HepG2 (cell line): ENCODE measurements around the gene HSF2BP. TPM values are rescaled to one million over a fixed set of nuclear protein-coding genes. Genes with fewer than 3 reads are reported as not detected.
A peak's percentile ranks its signal among the peaks of the same experiment; 100 is the strongest.

ENCODE experiments used
- CREBL2 ChIP-seq: sonication (generic); formaldehyde crosslinking; IDR thresholded peaks from 2 replicates; pipeline ENCODE4 v1.8.1; 2023; ENCODE audit warnings: missing genetic modification reagents, mild to moderate bottlenecking, borderline replicate concordance
- GLMP ChIP-seq: sonication (generic); formaldehyde crosslinking; IDR thresholded peaks from 2 replicates; pipeline ENCODE4 v1.9.0; 2021; ENCODE audit warnings: missing genetic modification reagents, mild to moderate bottlenecking, borderline replicate concordance
- NR3C1 ChIP-seq: sonication (generic); formaldehyde crosslinking; IDR thresholded peaks from 2 replicates; pipeline ENCODE4 v1.4.0; 2020; ENCODE audit warnings: missing genetic modification reagents
- PRDM15 ChIP-seq: sonication (generic); formaldehyde crosslinking; IDR thresholded peaks from 2 replicates; pipeline ENCODE4 v1.4.0; 2020; ENCODE audit warnings: missing genetic modification reagents
- RARG ChIP-seq: sonication (generic); formaldehyde crosslinking; IDR thresholded peaks from 2 replicates; pipeline ENCODE4 v1.4.0; 2020; ENCODE audit warnings: low read depth, mild to moderate bottlenecking, missing genetic modification reagents
- SPEN ChIP-seq: sonication (generic); formaldehyde crosslinking; IDR thresholded peaks from 2 replicates; pipeline ENCODE4 v1.5.1; 2020; ENCODE audit warnings: low read depth, mild to moderate bottlenecking, missing genetic modification reagents
- TBX3 ChIP-seq: fragments of 450-650 bp; IDR thresholded peaks from 2 replicates; pipeline ENCODE4 v1.6.1; 2017; ENCODE audit warnings: antibody characterized with exemption, mild to moderate bottlenecking, inconsistent platforms, borderline replicate concordance
- TCF7L2 ChIP-seq: IDR thresholded peaks from 2 replicates; pipeline ENCODE4 v1.6.1; 2011; ENCODE audit warnings: mild to moderate bottlenecking, low read depth, low read length, moderate library complexity
- TOE1 ChIP-seq: sonication (generic); formaldehyde crosslinking; IDR thresholded peaks from 2 replicates; pipeline ENCODE4 v1.4.0; 2020; ENCODE audit warnings: mild to moderate bottlenecking, missing genetic modification reagents
- U2AF1 ChIP-seq: fragments of 200-400 bp; formaldehyde crosslinking; optimal IDR thresholded peaks from 2 replicates; pipeline ENCODE3; 2017; ENCODE audit warnings: mild to moderate bottlenecking, low read depth, low read length
- ZBTB8A ChIP-seq: sonication (generic); formaldehyde crosslinking; IDR thresholded peaks from 2 replicates; pipeline ENCODE4 v1.4.0; 2020; ENCODE audit warnings: mild to moderate bottlenecking, low read depth, missing genetic modification reagents, borderline replicate concordance
- ZNF577 ChIP-seq: sonication (generic); formaldehyde crosslinking; IDR thresholded peaks from 2 replicates; pipeline ENCODE4 v1.4.0; 2020; ENCODE audit warnings: mild to moderate bottlenecking, low read depth, missing genetic modification reagents, borderline replicate concordance
- ZSCAN22 ChIP-seq: sonication (generic); formaldehyde crosslinking; IDR thresholded peaks from 2 replicates; pipeline ENCODE4 v1.4.0; 2020; ENCODE audit warnings: mild to moderate bottlenecking, missing genetic modification reagents
- polyA plus RNA-seq, 8 experiments: library from polyadenylated mRNA; depleted of rRNA in 3 of 8; stranded (reverse) in 7 of 8; unstranded in 1 of 8; fragments of >200 nt; fragmentation: Illumina TruSeq in 4 of 8; extraction: Trizol in 4 of 8; gene quantifications; 2 replicates each; pipeline versions ENCODE4 v1.2.1 to v1.2.3, GENCODE V29; 2011 to 2016; ENCODE audit warnings: low read depth in 4 of 8, missing spikeins in 1 of 8, mixed read lengths in 1 of 8; ENCODE audit not compliant: insufficient read depth in 1 of 8
- total RNA-seq, 5 experiments: library from RNA; depleted of rRNA; stranded (reverse); fragments of >200 nt; fragmentation: Illumina TruSeq; extraction: Trizol; gene quantifications; 2 replicates each; pipeline ENCODE4 v1.2.3, GENCODE V29; 2016; ENCODE audit warnings: low read depth in 1 of 5
- TF ChIP-seq, protein P1 (sequence below): sonication (generic); formaldehyde crosslinking; IDR thresholded peaks from 2 replicates; pipeline ENCODE4 v1.8.0; 2023; ENCODE audit warnings: mild to moderate bottlenecking, missing genetic modification reagents
- TF ChIP-seq, protein P2 (sequence below): IDR thresholded peaks from 2 replicates; pipeline ENCODE4 v1.6.1; 2016; ENCODE audit warnings: mild to moderate bottlenecking
- TF ChIP-seq, protein P3 (sequence below): sonication (generic); formaldehyde crosslinking; IDR thresholded peaks from 2 replicates; pipeline ENCODE4 v1.9.0; 2021; ENCODE audit warnings: missing genetic modification reagents, mild to moderate bottlenecking, borderline replicate concordance
- TF ChIP-seq, protein P4 (sequence below): sonication (generic); formaldehyde crosslinking; IDR thresholded peaks from 2 replicates; pipeline ENCODE4 v1.4.0; 2020; ENCODE audit warnings: low read depth, mild to moderate bottlenecking, missing genetic modification reagents

HSF2BP gene
- total and polyA plus RNA-seq, 2 of the 13 experiments (the other 11 are each of a cell fraction or from before 2014, with no cell fraction given) = 0.67 to 2.2 TPM

DNA sequence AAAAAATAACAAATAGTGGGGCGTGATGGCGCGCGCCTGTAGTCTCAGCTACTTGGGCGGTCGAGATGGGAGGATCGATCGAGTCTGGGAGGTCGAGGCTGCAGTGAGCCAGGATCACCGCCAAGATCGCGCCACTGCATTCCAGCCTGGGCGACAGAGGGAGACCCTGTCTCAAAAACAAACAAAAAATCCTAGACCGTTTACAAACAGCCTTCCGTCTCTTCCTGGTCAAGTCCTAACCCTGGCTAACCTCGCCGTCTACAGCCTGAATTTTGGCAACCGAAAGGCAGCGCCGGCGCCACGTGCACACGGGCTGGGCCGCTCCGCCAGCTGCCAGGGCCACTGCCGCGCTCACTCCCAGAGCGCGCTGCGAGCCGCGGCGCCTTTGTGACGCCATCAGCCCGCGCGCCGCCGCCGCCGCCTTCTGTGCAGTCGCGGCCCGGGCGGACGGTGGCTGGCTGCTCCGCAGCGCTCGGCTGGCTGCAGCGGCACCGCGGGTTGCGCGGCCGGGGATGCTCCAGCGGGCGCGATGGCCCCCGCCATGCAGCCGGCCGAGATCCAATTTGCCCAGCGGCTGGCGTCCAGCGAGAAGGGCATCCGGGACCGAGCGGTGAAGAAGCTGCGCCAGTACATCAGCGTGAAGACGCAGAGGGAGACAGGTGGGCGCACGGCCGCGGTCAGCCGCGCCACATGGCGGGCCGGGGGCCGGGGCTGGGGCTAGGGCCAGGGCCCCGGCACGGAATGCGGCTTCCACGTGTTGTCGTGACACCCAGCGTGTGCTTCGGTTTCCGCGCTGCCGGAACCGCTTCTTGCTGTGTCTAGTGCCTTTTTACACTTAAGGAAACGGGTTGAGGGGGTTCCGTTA, at the start of gene HSF2BP, which contains the start of gene RRP1B (continued):
- TF ChIP-seq, protein P1, sequence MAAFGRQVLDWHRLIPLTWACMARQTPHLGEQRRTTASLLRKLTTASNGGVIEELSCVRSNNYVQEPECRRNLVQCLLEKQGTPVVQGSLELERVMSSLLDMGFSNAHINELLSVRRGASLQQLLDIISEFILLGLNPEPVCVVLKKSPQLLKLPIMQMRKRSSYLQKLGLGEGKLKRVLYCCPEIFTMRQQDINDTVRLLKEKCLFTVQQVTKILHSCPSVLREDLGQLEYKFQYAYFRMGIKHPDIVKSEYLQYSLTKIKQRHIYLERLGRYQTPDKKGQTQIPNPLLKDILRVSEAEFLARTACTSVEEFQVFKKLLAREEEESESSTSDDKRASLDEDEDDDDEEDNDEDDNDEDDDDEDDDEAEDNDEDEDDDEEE (CRISPR knock-in tag) = peak; percentile 83; the same call in 1 of the 2 replicates
- TF ChIP-seq NR3C1 (CRISPR knock-in tag) (no peak), TBX3 (no peak), CREBL2 (peak; percentile 92; the same call in 1 of the 2 replicates), ZSCAN22 (peak; percentile 41; the same call in 1 of the 2 replicates), ZBTB8A (CRISPR knock-in tag) (no peak), GLMP (CRISPR knock-in tag) (no peak), ZNF577 (CRISPR knock-in tag) (no peak), TCF7L2 (no peak), RARG (CRISPR knock-in tag) (no peak), TOE1 (CRISPR knock-in tag) (no peak; the same call in 1 of the 2 replicates), PRDM15 (CRISPR knock-in tag) (peak; percentile 82), U2AF1 (no peak), SPEN (CRISPR knock-in tag) (peak; percentile 99)
- TF ChIP-seq, protein P2, sequence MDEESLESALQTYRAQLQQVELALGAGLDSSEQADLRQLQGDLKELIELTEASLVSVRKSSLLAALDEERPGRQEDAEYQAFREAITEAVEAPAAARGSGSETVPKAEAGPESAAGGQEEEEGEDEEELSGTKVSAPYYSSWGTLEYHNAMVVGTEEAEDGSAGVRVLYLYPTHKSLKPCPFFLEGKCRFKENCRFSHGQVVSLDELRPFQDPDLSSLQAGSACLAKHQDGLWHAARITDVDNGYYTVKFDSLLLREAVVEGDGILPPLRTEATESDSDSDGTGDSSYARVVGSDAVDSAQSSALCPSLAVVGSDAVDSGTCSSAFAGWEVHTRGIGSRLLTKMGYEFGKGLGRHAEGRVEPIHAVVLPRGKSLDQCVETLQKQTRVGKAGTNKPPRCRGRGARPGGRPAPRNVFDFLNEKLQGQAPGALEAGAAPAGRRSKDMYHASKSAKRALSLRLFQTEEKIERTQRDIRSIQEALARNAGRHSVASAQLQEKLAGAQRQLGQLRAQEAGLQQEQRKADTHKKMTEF = peak; percentile 36; the same call in 1 of the 2 replicates
- TF ChIP-seq, protein P3, sequence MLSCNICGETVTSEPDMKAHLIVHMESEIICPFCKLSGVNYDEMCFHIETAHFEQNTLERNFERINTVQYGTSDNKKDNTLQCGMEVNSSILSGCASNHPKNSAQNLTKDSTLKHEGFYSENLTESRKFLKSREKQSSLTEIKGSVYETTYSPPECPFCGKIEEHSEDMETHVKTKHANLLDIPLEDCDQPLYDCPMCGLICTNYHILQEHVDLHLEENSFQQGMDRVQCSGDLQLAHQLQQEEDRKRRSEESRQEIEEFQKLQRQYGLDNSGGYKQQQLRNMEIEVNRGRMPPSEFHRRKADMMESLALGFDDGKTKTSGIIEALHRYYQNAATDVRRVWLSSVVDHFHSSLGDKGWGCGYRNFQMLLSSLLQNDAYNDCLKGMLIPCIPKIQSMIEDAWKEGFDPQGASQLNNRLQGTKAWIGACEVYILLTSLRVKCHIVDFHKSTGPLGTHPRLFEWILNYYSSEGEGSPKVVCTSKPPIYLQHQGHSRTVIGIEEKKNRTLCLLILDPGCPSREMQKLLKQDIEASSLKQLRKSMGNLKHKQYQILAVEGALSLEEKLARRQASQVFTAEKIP = no peak
- TF ChIP-seq, protein P4, sequence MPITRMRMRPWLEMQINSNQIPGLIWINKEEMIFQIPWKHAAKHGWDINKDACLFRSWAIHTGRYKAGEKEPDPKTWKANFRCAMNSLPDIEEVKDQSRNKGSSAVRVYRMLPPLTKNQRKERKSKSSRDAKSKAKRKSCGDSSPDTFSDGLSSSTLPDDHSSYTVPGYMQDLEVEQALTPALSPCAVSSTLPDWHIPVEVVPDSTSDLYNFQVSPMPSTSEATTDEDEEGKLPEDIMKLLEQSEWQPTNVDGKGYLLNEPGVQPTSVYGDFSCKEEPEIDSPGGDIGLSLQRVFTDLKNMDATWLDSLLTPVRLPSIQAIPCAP (CRISPR knock-in tag) = 0 out of 2 replicates have a peak, but pooled peaks have one; percentile 69
